Measurements from ENCODE around the gene PDE6D. TPM values are rescaled to one million over a fixed set of nuclear protein-coding genes. Genes with fewer than 3 reads are reported as not detected.

PDE6D gene
- total RNA-seq, result 16.3 and 16.4 TPM in 2 replicates

DNA sequence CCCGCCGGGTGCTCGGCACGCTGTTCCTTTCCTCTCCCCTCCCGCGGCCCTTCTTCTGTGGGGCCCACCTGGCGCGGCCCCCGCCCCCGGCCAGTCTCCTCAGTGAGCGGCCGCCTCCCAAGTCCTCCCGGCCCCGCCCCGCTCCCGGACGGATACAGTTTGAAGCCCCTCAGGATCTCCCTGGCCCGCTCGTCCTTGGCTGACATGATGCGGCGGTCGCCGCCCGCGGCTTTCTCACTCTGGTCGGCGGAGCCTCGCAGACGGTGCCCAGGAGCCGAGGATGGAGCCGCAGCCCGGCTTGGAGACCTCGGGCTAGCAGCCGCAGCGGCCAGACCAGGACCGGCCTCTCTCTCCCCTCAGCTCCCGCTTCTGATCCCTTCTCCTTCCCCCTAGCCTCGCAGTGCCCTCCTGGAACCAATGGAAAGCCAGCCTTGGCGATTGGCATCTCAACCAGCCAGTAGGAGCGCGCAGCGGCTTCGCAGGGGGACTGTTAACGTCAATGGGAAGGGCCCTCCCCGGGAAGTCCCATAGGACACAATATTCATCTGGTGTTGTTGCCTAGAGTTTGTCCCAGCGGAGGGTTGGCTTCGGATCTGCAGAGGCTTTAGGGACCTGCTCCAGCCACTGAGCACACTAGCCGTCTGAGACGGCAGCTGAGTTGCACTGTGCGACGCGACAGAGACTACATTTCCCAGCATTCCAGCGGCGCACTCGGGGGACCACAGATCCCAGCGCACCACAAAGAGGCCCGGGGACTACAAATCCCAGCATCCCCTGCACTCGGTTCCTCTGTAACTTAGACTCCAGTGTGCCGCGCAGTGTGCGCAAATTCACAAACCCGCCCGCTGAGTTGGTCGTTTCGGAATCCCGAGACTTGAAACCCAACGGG, at the start of gene PDE6D:
Gene PDE6D (minus strand): TSS at position 374 of the 889 bp plus-strand sequence. CDS start 168 bp downstream, at position 206.

DNA sequence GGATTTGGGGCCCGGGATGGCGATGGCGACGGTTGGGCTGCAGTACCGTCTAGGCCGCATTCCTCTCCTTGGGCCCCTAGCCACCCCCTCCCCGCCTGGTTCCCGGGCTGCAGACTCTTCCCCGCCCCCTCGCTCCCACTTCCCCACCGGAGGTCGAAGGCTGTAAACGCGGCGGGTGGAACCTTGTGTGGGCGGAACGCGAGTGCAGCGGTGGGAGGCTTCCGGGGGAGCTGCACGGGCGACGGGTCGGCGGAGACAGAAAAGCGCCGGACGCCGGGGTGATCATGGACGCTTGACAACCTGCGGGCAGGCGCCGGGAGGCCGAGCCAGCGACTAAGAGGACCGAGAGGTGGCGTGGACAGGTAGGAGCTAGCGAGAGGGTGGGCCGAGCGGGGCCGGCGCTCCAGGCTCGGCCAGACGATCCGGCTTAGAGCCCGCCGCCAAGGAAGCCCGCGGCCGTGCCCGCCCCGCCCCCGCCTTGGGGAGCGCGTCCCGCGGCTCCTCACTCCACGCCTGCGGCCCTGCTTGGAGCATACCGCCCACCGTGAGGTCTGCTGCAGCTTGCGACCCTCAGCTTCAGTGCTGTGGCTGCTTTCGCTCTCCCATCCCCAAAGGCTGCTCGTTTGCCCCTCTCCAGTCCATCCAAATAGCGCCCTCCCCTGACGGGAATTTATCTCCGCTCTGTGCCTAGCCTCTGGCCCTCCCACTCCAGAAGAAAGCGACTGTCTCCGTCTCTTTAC, 5.3 kb upstream of the PDE6D start, which contains the start of gene COPS7B:
Gene COPS7B (plus strand): TSS at position 269 of the 740 bp plus-strand sequence. CDS start 2,126 bp downstream, outside the sequence.

DNA sequence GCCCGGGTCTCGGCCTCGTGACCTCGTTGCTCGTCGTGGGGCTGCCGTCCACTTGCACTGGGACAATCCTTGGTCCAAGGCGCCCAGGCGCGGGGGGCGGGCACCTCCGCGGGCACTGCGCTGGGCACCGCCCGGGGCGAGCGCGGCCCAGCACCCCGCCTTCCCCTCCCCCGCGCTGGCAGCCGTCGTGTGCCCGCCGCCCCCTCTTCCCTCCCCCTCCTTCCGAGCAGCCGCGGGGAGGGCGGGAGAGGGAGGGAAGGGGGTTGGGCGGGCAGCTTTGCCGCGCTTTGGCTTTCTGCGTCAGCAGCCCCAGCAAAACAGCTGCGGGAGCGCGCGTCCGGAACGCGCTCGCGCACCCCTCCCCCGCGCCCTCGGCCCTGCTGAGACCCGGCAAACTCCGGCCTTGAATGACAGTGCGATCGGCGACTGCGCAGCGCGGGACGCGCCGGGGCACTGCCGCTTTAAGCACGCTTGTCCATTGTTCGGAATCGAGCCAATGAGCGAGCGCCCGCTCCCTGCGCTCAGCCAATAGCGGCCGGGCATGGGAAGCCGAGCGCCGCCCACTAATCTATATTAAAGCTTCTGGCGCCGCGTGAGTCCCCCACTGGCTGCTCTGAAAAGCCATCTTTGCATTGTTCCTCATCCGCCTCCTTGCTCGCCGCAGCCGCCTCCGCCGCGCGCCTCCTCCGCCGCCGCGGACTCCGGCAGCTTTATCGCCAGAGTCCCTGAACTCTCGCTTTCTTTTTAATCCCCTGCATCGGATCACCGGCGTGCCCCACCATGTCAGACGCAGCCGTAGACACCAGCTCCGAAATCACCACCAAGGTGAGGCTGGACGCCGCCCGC, 72.9 kb downstream of the PDE6D start, which contains the start of gene PTMA:
Gene PTMA (plus strand): TSS at position 599 of the 846 bp plus-strand sequence. CDS start 182 bp downstream, at position 781.

Other genes with a start within 250 kb of the PDE6D start
- gene TEX44, start 188.4 kb downstream of the PDE6D start, total RNA-seq, result not detected in 2 replicates
- gene PTMA, start 72.8 kb downstream of the PDE6D start, total RNA-seq, result 1,040 and 1,114 TPM in 2 replicates
- 12.8 and 15.2 TPM in 2 replicates for gene COPS7B, start 5.2 kb upstream of the PDE6D start, total RNA-seq
- gene NPPC, start 145.1 kb upstream of the PDE6D start, total RNA-seq, result 0.06 and 0.26 TPM in 2 replicates
- 16.4 and 18.0 TPM in 2 replicates for gene DIS3L2, start 180.4 kb upstream of the PDE6D start, total RNA-seq

Data from aortic smooth muscle cell (primary cell).